Measurements from ENCODE around the gene EXOSC5.
"Not testable (repeated sequence)": the region's sequence is repeated elsewhere in the genome, so short reads cannot be mapped to it uniquely, and the experiment has no call there.

Gene EXOSC5

GRCh38 chr19:41412953-41413352 lies 15.8 kb upstream of the EXOSC5 start:
- no peak overlapping the region for H3K4me3 ChIP-seq (replicated peaks in 1 of 2; ENCODE audit: low read depth in 2 of 2, low read length in 2 of 2)
- TF ChIP-seq CTCF (IDR thresholded peaks at IDR 0.05; ENCODE audit: low read depth, low read length), result no peak
- DNase-seq (ENCODE audit: low read depth in 2 of 2), result no peak

- no peak for DNase-seq (ENCODE audit: low read depth in 2 of 2)
- no peak overlapping the region for H3K4me3 ChIP-seq (replicated peaks in 1 of 2; ENCODE audit: low read depth in 2 of 2, low read length in 2 of 2)
- no peak for TF ChIP-seq CTCF (IDR thresholded peaks at IDR 0.05; ENCODE audit: low read depth, low read length)
Measured at GRCh38 chr19:41411968-41412265, 14.8 kb upstream of the EXOSC5 start.

- no peak for TF ChIP-seq CTCF (IDR thresholded peaks at IDR 0.05; ENCODE audit: low read depth, low read length)
- no peak overlapping the region for H3K4me3 ChIP-seq (replicated peaks in 1 of 2; ENCODE audit: low read depth in 2 of 2, low read length in 2 of 2)
- no peak for DNase-seq (ENCODE audit: low read depth in 2 of 2)
Measured at GRCh38 chr19:41411100-41411967, 14.2 kb upstream of the EXOSC5 start.

GRCh38 chr19:41410336-41411054 lies 13.3 kb upstream of the EXOSC5 start:
- TF ChIP-seq CTCF (IDR thresholded peaks at IDR 0.05; ENCODE audit: low read depth, low read length), result no peak
- no peak for DNase-seq (ENCODE audit: low read depth in 2 of 2)
- H3K4me3 ChIP-seq (replicated peaks in 1 of 2; ENCODE audit: low read depth in 2 of 2, low read length in 2 of 2), result no peak overlapping the region

- peak; percentile 48 to 56 for DNase-seq (ENCODE audit: low read depth in 2 of 2)
- no peak overlapping the region for H3K4me3 ChIP-seq (replicated peaks in 1 of 2; ENCODE audit: low read depth in 2 of 2, low read length in 2 of 2)
- no peak for TF ChIP-seq CTCF (IDR thresholded peaks at IDR 0.05; ENCODE audit: low read depth, low read length)
Measured at GRCh38 chr19:41409288-41409687, 12.1 kb upstream of the EXOSC5 start.

GRCh38 chr19:41408846-41409245 lies 11.7 kb upstream of the EXOSC5 start:
- DNase-seq (ENCODE audit: low read depth in 2 of 2); H3K4me3 ChIP-seq (replicated peaks in 1 of 2; ENCODE audit: low read depth in 2 of 2, low read length in 2 of 2): not testable (repeated sequence)

GRCh38 chr19:41408256-41408655 lies 11.1 kb upstream of the EXOSC5 start:
- TF ChIP-seq CTCF (IDR thresholded peaks at IDR 0.05; ENCODE audit: low read depth, low read length), result no peak
- no peak for DNase-seq (ENCODE audit: low read depth in 2 of 2)
- H3K4me3 ChIP-seq (replicated peaks in 1 of 2; ENCODE audit: low read depth in 2 of 2, low read length in 2 of 2), result no peak overlapping the region
